Naive thymus-derived CD4-positive, alpha-beta T cell (primary cell): Measurements from ENCODE around the gene TULP1. TPM values are rescaled to one million over a fixed set of nuclear protein-coding genes. Genes with fewer than 3 reads are reported as not detected.
"Not testable (repeated sequence)": the region's sequence is repeated elsewhere in the genome, so short reads cannot be mapped to it uniquely, and the experiment has no call there.

Source experiments
- ATAC-seq: fragments of 150-1000 bp; cut with Tn5 transposase; 2 replicates; pipeline ENCODE4 v1.10.0; 2021; ENCODE audit warnings: mild to moderate bottlenecking, moderate library complexity
- CTCF ChIA-PET: fragments of 350-600 bp; sonication (Branson Sonifier 250); formaldehyde crosslinking; loops from one replicate; lab custom pipeline; 2021; ENCODE audit warnings: antibody characterized with exemption; lab: Charles Lee
- POLR2A ChIA-PET: fragments of 350-600 bp; sonication (Branson Sonifier 250); formaldehyde crosslinking; loops from one replicate; lab custom pipeline; 2021; ENCODE audit warnings: antibody characterized with exemption, inconsistent platforms; lab: Charles Lee
- DNase-seq, 9 donors: peaks; one replicate each; pipeline versions ENCODE4 v3.0.0 to v3.0.0-alpha.2; 2020 to 2022; ENCODE audit warnings: mixed read lengths in 1 of 9
- H3K27ac ChIP-seq: one replicate; pipeline ENCODE4 v1.7.0; 2013; ENCODE audit warnings: mild to moderate bottlenecking, low read depth, low read length, moderate library complexity
- H3K27me3 ChIP-seq, 2 donors: one replicate each; pipeline ENCODE4 v1.7.0; 2013; ENCODE audit warnings: low read length in 2 of 2, mild to moderate bottlenecking in 2 of 2, moderate library complexity in 2 of 2; ENCODE audit not compliant: control insufficient read depth in 2 of 2, insufficient read depth in 2 of 2
- H3K36me3 ChIP-seq, 3 experiments: 1 replicate in 2 of 3; 2 replicates in 1 of 3; pipeline ENCODE4 v1.7.0; 2013; ENCODE audit warnings: low read length in 3 of 3, mild to moderate bottlenecking in 3 of 3, moderate library complexity in 1 of 3; ENCODE audit not compliant: insufficient read depth in 3 of 3, control insufficient read depth in 2 of 3
- H3K4me1 ChIP-seq, 2 donors: one replicate each; pipeline ENCODE4 v1.7.0; 2013; ENCODE audit warnings: low read length in 2 of 2, mild to moderate bottlenecking in 2 of 2, moderate library complexity in 1 of 2; ENCODE audit not compliant: control insufficient read depth in 2 of 2, insufficient read depth in 2 of 2
- H3K4me3 ChIP-seq: 2 replicates; pipeline ENCODE4 v1.7.0; 2013; ENCODE audit warnings: mild to moderate bottlenecking, low read length
- H3K9me3 ChIP-seq, 3 experiments: 1 replicate in 2 of 3; 2 replicates in 1 of 3; pipeline ENCODE4 v1.7.0; 2013; ENCODE audit warnings: low read length in 3 of 3; ENCODE audit not compliant: control insufficient read depth in 2 of 3
- H3K27ac Mint-ChIP-seq, 9 donors: one replicate each; pipeline ENCODE4 v1.8.0; 2020 to 2022; ENCODE audit warnings: mixed read lengths in 9 of 9, mild to moderate bottlenecking in 8 of 9, moderate library complexity in 5 of 9, inconsistent platforms in 2 of 9
- H3K27me3 Mint-ChIP-seq, 5 donors: one replicate each; pipeline ENCODE4 v1.8.0; 2021 to 2022; ENCODE audit warnings: mixed read lengths in 5 of 5, mild to moderate bottlenecking in 1 of 5
- H3K36me3 Mint-ChIP-seq, 5 donors: one replicate each; pipeline ENCODE4 v1.8.0; 2020 to 2022; ENCODE audit warnings: mixed read lengths in 5 of 5, mild to moderate bottlenecking in 3 of 5, inconsistent platforms in 1 of 5
- H3K4me1 Mint-ChIP-seq, 7 donors: one replicate each; pipeline ENCODE4 v1.8.0; 2020 to 2022; ENCODE audit warnings: mixed read lengths in 7 of 7, mild to moderate bottlenecking in 3 of 7, inconsistent platforms in 1 of 7
- H3K4me3 Mint-ChIP-seq, 10 donors: one replicate each; pipeline ENCODE4 v1.8.0; 2020 to 2022; ENCODE audit warnings: mild to moderate bottlenecking in 10 of 10, mixed read lengths in 10 of 10, moderate library complexity in 6 of 10, inconsistent platforms in 2 of 10
- H3K9me3 Mint-ChIP-seq, 11 donors: one replicate each; pipeline ENCODE4 v1.8.0; 2020 to 2022; ENCODE audit warnings: mixed read lengths in 11 of 11, mild to moderate bottlenecking in 4 of 11, inconsistent platforms in 1 of 11, moderate library complexity in 1 of 11
- intact Hi-C, 2 donors: fragments of 100-400 bp; cut with micrococcal nuclease; formaldehyde crosslinking; loops; one replicate each; pipeline ENCODE4 v1.15.1; 2023
- polyA plus RNA-seq, 2 donors: library from polyadenylated mRNA; unstranded; fragments of 300-500 nt; fragmentation: Illumina TruSeq; gene quantifications; one replicate each; pipeline ENCODE4 v1.2.3, GENCODE V29; 2021
- total RNA-seq, 6 experiments: library from RNA in 5 of 6; stranded (reverse) in 5 of 6; gene quantifications; 1 replicate in 5 of 6; 2 replicates in 1 of 6; pipeline ENCODE4 v1.2.3 and lab custom pipeline; 2021 to 2026

TULP1 gene
- total and polyA plus RNA-seq, 7 experiments from 2014 or later = not detected

- Mint-ChIP-seq H3K36me3 (peaks cover 0 to 6% (median 2%) of the 10 kb centered on the region in 5 donors), H3K27ac (peak overlapping the region in 3 of 9 donors; percentile 28 to 55 (median 47)), H3K9me3 (peaks cover 0 to 8% (median 2%) of the 10 kb centered on the region in 11 donors), H3K27me3 (peaks cover 0 to 11% (median 0%) of the 10 kb centered on the region in 5 donors), H3K4me1 (peaks cover 8 to 15% (median 12%) of the 10 kb centered on the region in 7 donors), H3K4me3 (peak overlapping the region in 3 of 10 donors; percentile 8 to 41 (median 37))
- no peak for ATAC-seq
- no peaks in the 10 kb centered on the region for H3K9me3 ChIP-seq
- H3K4me1 ChIP-seq = no peaks in the 10 kb centered on the region
- no peaks in the 10 kb centered on the region for H3K27me3 ChIP-seq
- H3K4me3 ChIP-seq = no peak overlapping the region
- no peak overlapping the region for H3K27ac ChIP-seq
- ChIA-PET CTCF (interaction anchor here (0.6 to 1.6 kb wide), 3 partner anchors 8 to 1201 kb away, joined by 3 to 5 read pairs (median 3); no protein-coding TSS in a partner anchor), POLR2A (interaction anchor here (0.6 kb wide), 1 partner anchor 9 kb away, joined by 3 read pairs; no protein-coding TSS in a partner anchor)
- no peaks in the 10 kb centered on the region for H3K36me3 ChIP-seq
- no peak for DNase-seq
- intact Hi-C loops = no loop called here
Measured at GRCh38 chr6:35543459-35544193, 30.9 kb upstream of the TULP1 start.

- Histone ChIP-seq H3K36me3 (no peaks in the 10 kb centered on the region), H3K9me3 (no peaks in the 10 kb centered on the region), H3K4me1 (no peaks in the 10 kb centered on the region), H3K27ac (no peak overlapping the region), H3K4me3 (no peak overlapping the region), H3K27me3 (no peaks in the 10 kb centered on the region)
- ATAC-seq (no peak), DNase-seq (no peak)
- Mint-ChIP-seq H3K4me1 (peaks cover 8 to 15% (median 12%) of the 10 kb centered on the region in 7 donors), H3K9me3 (peaks cover 0 to 8% (median 2%) of the 10 kb centered on the region in 11 donors), H3K4me3 (no peak overlapping the region), H3K27me3 (peaks cover 0 to 7% (median 0%) of the 10 kb centered on the region in 5 donors), H3K27ac (peak overlapping the region in 1 of 9 donors; percentile 21), H3K36me3 (peaks cover 0 to 6% (median 2%) of the 10 kb centered on the region in 5 donors)
- intact Hi-C loops = no loop called here
- ChIA-PET POLR2A (interaction anchor here (0.6 kb wide), 1 partner anchor 629 kb away, joined by 3 read pairs; no protein-coding TSS in a partner anchor), CTCF (interaction anchor here (0.7 to 1.1 kb wide), 3 partner anchors 10 to 195 kb away, joined by 3 to 8 read pairs (median 3); partner anchors contain the start of gene ARMC12)
Measured at GRCh38 chr6:35541836-35542235, 29.1 kb upstream of the TULP1 start.

GRCh38 chr6:35539223-35539622, 26.5 kb upstream of the TULP1 start:
- no peaks in the 10 kb centered on the region for H3K36me3 ChIP-seq
- H3K4me1 Mint-ChIP-seq = peaks cover 10 to 22% (median 21%) of the 10 kb centered on the region in 7 donors
- no peak overlapping the region for H3K4me3 ChIP-seq
- no peaks in the 10 kb centered on the region for H3K27me3 ChIP-seq
- ATAC-seq (no peak), DNase-seq (no peak)
- intact Hi-C loops = no loop called here
- peaks cover 0 to 8% (median 2%) of the 10 kb centered on the region in 11 donors for H3K9me3 Mint-ChIP-seq
- no peaks in the 10 kb centered on the region for H3K4me1 ChIP-seq
- CTCF ChIA-PET = no interaction called here
- no peak overlapping the region for H3K27ac ChIP-seq
- H3K36me3 Mint-ChIP-seq = peaks cover 0 to 6% (median 2%) of the 10 kb centered on the region in 5 donors
- H3K27ac Mint-ChIP-seq = no peak overlapping the region
- POLR2A ChIA-PET = no interaction called here
- H3K27me3 Mint-ChIP-seq = peaks cover 0 to 18% (median 7%) of the 10 kb centered on the region in 5 donors
- H3K4me3 Mint-ChIP-seq = no peak overlapping the region
- H3K9me3 ChIP-seq = no peaks in the 10 kb centered on the region

- CTCF ChIA-PET = interaction anchor here (1.1 to 2.1 kb wide), 2 partner anchors 13 to 16 kb away, joined by 4 to 5 read pairs; no protein-coding TSS in a partner anchor
- H3K36me3 ChIP-seq, H3K27ac ChIP-seq, ATAC-seq, intact Hi-C loops, H3K9me3 Mint-ChIP-seq, H3K36me3 Mint-ChIP-seq, DNase-seq, H3K27me3 ChIP-seq, H3K4me3 ChIP-seq, H3K4me3 Mint-ChIP-seq, H3K9me3 ChIP-seq, H3K4me1 ChIP-seq: not testable (repeated sequence)
- peak overlapping the region in 1 of 9 donors; percentile 84 for H3K27ac Mint-ChIP-seq
- POLR2A ChIA-PET = interaction anchor here (1.0 kb wide), 1 partner anchor 13 kb away, joined by 3 read pairs; no protein-coding TSS in a partner anchor
- H3K4me1 Mint-ChIP-seq = peaks cover 4 to 14% (median 13%) of the 10 kb centered on the region in 7 donors
- peaks cover 0 to 28% (median 8%) of the 10 kb centered on the region in 5 donors for H3K27me3 Mint-ChIP-seq
Measured at GRCh38 chr6:35535847-35536246, 23.2 kb upstream of the TULP1 start.

- Mint-ChIP-seq H3K4me3 (peak overlapping the region in 1 of 10 donors; percentile 55), H3K27ac (no peak overlapping the region), H3K9me3 (no peaks in the 10 kb centered on the region), H3K36me3 (no peaks in the 10 kb centered on the region), H3K27me3 (peaks cover 0 to 28% (median 8%) of the 10 kb centered on the region in 5 donors), H3K4me1 (peaks cover 4 to 14% (median 13%) of the 10 kb centered on the region in 7 donors)
- CTCF ChIA-PET = no interaction called here
- no peak for DNase-seq
- no peak for ATAC-seq
- Histone ChIP-seq H3K36me3 (no peaks in the 10 kb centered on the region), H3K27me3 (no peaks in the 10 kb centered on the region), H3K9me3 (no peaks in the 10 kb centered on the region), H3K4me3 (no peak overlapping the region), H3K27ac (no peak overlapping the region), H3K4me1 (no peaks in the 10 kb centered on the region)
- POLR2A ChIA-PET = interaction anchor here (0.7 kb wide), 1 partner anchor 9 kb away, joined by 3 read pairs; no protein-coding TSS in a partner anchor
- intact Hi-C loops = no loop called here
Measured at GRCh38 chr6:35534407-35535170, 21.9 kb upstream of the TULP1 start.

GRCh38 chr6:35533981-35534380, 21.3 kb upstream of the TULP1 start:
- Histone ChIP-seq H3K4me3 (no peak overlapping the region), H3K4me1 (no peaks in the 10 kb centered on the region), H3K27me3 (no peaks in the 10 kb centered on the region), H3K36me3 (no peaks in the 10 kb centered on the region), H3K27ac (no peak overlapping the region), H3K9me3 (no peaks in the 10 kb centered on the region)
- POLR2A ChIA-PET = no interaction called here
- DNase-seq (no peak), ATAC-seq (no peak)
- Mint-ChIP-seq H3K9me3 (no peaks in the 10 kb centered on the region), H3K4me3 (no peak overlapping the region), H3K36me3 (no peaks in the 10 kb centered on the region), H3K27ac (no peak overlapping the region), H3K27me3 (peaks cover 0 to 28% (median 8%) of the 10 kb centered on the region in 5 donors), H3K4me1 (peaks cover 4 to 14% (median 13%) of the 10 kb centered on the region in 7 donors)
- intact Hi-C loops = no loop called here
- CTCF ChIA-PET = no interaction called here
